Stimulated activated CD8-positive, alpha-beta memory T cell treated with anti-CD3 and anti-CD28 coated beads, Interleukin-2, amount 100 ng/mL, for 1 hour (primary cell): Measurements from ENCODE around the gene TRIM66.

ENCODE experiments used
- DNase-seq, 2 donors: peaks; one replicate each; pipeline ENCODE4 v3.0.0-alpha.2; 2020; ENCODE audit warnings: low read depth in 2 of 2

The TRIM66 gene, protein sequence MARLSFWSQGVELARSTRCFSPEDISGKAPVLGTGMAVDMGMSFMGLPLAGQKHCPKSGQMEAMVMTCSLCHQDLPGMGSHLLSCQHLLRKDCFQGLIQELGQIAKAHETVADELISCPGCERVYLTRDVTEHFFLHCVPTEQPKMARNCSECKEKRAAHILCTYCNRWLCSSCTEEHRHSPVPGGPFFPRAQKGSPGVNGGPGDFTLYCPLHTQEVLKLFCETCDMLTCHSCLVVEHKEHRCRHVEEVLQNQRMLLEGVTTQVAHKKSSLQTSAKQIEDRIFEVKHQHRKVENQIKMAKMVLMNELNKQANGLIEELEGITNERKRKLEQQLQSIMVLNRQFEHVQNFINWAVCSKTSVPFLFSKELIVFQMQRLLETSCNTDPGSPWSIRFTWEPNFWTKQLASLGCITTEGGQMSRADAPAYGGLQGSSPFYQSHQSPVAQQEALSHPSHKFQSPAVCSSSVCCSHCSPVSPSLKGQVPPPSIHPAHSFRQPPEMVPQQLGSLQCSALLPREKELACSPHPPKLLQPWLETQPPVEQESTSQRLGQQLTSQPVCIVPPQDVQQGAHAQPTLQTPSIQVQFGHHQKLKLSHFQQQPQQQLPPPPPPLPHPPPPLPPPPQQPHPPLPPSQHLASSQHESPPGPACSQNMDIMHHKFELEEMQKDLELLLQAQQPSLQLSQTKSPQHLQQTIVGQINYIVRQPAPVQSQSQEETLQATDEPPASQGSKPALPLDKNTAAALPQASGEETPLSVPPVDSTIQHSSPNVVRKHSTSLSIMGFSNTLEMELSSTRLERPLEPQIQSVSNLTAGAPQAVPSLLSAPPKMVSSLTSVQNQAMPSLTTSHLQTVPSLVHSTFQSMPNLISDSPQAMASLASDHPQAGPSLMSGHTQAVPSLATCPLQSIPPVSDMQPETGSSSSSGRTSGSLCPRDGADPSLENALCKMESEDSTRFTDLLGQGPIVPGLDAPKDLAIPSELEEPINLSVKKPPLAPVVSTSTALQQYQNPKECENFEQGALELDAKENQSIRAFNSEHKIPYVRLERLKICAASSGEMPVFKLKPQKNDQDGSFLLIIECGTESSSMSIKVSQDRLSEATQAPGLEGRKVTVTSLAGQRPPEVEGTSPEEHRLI (N-terminal part only)

DNA sequence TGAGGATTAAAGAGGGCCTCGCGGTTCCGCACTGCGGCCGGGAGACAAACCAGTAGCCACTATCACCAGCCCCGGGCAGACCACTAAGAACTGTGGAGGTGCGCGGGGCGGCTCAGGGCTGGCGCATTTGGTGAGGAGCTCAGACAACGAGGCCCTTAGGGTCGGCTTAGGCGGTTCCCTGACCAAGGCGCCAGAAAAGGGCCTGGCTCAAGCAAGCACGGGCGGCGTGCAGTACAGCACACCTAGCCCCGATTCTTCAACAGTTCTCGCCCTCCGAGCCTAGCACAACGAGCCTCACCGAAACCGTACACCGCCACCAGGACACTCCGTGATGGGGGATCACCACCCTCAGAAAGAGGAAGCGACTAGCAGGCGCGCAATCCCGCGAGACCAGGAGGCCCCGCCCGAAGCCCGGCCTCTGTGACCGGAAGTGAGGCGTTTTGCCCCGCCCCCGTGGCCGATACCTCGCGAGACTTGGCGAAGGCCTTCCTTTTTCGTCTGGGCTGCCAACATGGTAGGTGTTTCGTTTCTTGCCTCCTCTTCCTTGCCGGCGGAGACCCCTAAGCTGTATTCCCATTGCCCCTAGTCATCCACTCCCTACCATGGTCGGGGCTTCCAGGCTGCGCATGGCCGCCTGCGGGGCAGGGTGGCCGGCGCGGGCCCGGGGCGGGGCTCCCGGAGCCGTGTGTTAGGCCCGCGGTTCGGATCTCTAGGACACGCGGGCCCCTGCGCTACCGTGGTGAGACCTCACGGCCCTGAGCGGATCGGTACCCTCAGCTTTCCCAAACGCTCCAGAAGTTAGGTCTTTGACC is at the start of gene TRIM66, which contains the start of gene RPL27A:
TSS of gene TRIM66 (minus strand) at position 363 of the 812 bp plus-strand sequence. CDS start 10,391 bp downstream, outside the sequence.
TSS of gene RPL27A (plus strand) at position 490 of the 812 bp plus-strand sequence. CDS start at position 512, 22 bp downstream.
- peak; percentile 98 for DNase-seq

GRCh38 chr11:8731647-8732323 is 49.3 kb upstream of the TRIM66 start:
- DNase-seq = no peak

DNA sequence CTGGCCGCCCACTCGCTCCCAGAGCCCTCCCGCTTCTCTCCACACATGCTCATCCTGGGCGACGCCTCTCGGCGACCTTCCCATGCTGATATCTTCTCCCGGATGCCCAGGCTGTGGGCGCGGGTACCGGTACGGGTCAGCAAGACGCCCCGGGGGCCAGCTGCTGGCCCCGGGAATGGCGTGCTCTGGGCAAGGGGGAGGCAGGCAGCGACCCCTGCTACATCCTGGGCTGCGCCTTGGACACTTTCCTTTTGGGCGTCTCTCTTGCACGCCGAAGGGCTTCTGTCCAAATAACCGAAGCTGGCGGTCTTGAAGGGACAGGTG is 48.2 kb upstream of the TRIM66 start:
- no peak for DNase-seq

GRCh38 chr11:8729837-8730696 is 47.6 kb upstream of the TRIM66 start:
- DNase-seq = no peak

DNA sequence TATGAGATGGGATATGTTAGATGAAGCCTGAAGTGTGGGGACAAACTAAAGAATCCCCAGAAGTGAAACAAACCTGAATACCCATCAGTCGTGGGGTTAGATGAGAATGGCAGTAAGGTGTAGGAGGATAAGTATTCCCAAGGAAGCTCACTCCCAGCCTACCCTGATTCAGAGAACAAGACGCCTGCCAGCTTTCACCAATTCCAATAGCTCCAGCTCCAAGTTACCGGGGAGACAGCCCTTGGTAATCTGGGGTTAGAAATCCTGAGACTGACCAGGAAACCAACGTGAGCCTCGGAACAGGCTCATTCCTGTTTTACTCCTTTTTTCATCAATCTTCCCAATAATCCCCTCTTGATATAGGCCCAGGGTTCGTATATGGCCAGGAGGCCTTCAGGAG is 46.6 kb upstream of the TRIM66 start:
- no peak for DNase-seq

- no peak for DNase-seq
These were observed 46.1 kb upstream of the TRIM66 start for GRCh38 chr11:8728563-8728962.

GRCh38 chr11:8726395-8726794 is 43.9 kb upstream of the TRIM66 start:
- no peak for DNase-seq

GRCh38 chr11:8724682-8725081 is 42.2 kb upstream of the TRIM66 start:
- DNase-seq = no peak

DNA sequence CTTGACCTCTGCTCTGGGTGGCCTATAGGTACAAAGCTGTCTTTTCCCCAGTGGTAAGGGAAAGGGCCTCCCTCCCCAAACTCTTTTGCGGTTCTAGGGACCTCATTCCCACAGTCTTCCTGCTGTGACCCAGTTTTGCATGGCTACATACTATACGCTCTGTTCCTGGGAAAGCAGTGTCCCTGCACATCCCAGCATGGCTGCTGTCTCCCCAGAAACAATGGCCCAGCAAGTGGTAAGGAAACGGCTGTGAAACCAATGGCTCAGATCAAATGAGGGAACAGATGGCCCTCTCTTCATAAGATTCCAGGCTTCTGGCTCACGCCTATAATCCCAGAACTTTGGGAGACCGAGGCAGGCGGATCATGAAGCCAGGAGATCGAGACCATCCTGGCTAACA is 41.2 kb upstream of the TRIM66 start:
- no peak for DNase-seq

- no peak for DNase-seq
These were observed 40.3 kb upstream of the TRIM66 start for GRCh38 chr11:8722809-8723208.

DNA sequence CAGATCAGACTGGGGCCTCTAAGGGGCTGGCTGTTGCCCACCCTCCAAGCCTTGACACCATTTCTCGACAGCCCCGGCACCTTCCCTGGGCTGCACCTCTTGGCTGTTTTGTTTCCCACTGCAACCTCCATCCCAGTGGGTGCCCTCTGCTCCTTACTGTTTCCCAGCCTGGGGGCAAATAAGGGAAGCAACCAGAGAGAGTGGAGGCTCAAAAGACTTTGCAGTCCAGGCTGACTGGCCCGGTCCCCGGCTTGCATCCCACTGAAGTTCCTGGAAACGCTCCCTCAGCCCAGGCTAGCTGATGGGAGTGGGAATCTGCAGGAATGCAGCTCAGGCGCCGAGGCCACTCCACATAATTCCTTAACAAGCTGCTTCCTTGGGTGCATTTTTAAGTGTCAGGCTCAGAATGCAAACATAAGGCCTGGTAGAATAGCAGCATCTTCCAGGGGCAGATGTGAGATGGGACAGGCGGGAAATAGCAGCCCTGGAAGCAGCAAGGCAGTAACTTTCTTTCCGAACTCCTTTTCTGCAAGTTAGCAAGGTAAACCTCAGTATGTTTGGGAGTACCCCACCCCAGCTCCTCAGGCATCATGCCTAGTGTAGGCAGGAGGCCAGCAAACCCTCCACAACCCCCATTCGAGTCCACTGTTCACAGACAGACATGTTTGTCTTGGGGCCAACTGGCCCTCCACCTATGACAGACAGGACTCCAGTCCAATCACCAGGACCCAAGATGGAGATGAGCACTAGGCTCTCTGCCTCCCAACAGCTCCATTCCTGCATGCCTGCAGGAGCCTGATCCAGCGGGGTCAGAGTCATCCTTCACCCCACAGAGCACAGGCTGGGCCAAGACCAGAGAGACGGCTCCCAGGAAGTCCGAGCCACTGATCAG is 39.4 kb upstream of the TRIM66 start:
- DNase-seq = no peak

- DNase-seq = no peak
These were observed 38.6 kb upstream of the TRIM66 start for GRCh38 chr11:8720868-8721608.

- no peak for DNase-seq
These were observed 37.9 kb upstream of the TRIM66 start for GRCh38 chr11:8720352-8720751.

DNA sequence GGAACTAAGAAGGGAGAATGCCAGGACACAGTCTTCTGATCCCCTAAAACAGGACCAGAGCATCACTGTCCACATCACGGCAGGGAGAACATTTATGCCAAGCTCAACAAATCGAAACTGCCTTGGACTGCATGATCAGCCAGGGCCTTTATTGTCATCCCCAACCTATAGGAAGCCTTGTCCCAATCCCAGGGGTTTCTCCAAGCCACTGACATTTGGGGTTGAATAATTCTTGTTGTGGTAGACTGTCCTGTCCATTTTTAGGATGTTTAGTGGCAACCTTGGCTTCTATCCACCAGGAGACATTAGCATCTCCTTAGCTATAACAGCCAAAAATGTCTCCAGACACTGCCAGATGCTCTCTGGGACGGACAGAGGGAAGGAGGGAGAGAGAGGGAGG is 37.3 kb upstream of the TRIM66 start:
- DNase-seq = no peak

GRCh38 chr11:8719211-8719649 is 36.8 kb upstream of the TRIM66 start:
- DNase-seq = no peak

DNA sequence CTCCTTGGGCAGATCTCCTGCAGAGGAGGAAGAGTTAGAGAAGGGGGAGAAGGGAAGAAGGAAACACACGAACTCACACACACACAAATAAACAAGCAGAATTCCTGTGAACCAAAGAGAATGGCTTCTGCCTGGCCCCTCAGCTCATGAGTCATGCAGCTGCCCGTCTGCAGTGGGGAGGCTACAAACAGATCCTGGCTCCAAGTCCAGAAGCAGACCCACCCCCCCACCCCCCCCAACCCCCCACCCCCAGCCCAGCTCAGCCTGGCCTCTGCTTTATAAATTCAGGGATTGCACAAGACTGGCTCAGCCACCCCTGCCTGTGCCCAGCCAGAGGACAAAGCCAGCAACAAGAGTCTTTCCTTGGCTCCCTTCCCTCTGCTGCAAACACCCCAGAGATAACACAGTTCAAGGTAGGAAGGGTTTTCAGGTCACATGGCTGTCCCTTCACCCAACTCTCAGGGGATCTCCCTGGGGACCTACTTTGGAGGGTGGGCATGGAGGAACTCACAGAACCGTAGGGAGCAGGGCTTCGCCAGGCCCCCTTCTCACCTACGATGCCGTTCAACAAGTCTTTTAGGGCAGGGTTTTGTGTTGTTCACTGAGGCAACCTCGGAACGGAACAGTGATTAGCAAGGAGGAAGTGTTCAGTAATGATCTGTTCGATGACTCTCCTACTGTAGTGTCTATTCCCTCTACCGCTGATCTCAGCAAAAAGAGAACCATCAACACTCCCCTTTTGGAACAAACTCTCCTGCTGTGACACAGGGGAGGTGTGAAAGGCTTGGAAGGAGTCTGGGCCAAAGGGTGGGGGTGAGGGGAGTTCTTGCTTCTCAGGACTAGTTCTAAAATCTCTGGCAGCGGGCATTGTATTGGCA is 35.6 kb upstream of the TRIM66 start:
- no peak for DNase-seq

- no peak for DNase-seq
These were observed 35.0 kb upstream of the TRIM66 start for GRCh38 chr11:8717544-8717875.
